GM12873 (cell line): ENCODE data around the gene STRIP1.

Source experiments
- TF ChIP-seq, protein P1 (sequence below): IDR thresholded peaks from 2 replicates; pipeline ENCODE4 v1.5.1; 2012; ENCODE audit warnings: low read depth, mild to moderate bottlenecking, moderate library complexity, low read length, control low read depth; ENCODE audit not compliant: insufficient read depth; ENCODE audit errors: missing control alignments

The STRIP1 gene

DNA sequence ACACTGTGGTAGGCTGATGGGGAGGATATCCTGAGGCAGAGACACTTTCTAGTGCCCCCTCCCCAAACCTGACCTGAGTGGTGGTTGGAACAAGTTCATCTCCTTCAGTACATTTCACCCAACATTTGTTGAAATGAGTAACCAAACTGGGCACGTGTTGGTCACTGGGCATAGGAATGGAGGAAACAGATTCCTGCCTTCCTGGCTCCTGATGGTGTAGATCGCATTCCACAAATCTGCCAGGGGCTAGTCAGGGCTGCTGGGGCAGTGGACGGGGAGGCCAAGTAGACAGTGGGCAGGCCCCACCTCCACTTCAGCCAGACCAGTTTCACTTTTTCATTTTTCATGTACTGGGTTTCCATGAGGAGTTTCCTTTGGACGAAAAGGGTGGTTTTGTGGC, 52.5 kb downstream of the STRIP1 start:
- TF ChIP-seq, protein P1, sequence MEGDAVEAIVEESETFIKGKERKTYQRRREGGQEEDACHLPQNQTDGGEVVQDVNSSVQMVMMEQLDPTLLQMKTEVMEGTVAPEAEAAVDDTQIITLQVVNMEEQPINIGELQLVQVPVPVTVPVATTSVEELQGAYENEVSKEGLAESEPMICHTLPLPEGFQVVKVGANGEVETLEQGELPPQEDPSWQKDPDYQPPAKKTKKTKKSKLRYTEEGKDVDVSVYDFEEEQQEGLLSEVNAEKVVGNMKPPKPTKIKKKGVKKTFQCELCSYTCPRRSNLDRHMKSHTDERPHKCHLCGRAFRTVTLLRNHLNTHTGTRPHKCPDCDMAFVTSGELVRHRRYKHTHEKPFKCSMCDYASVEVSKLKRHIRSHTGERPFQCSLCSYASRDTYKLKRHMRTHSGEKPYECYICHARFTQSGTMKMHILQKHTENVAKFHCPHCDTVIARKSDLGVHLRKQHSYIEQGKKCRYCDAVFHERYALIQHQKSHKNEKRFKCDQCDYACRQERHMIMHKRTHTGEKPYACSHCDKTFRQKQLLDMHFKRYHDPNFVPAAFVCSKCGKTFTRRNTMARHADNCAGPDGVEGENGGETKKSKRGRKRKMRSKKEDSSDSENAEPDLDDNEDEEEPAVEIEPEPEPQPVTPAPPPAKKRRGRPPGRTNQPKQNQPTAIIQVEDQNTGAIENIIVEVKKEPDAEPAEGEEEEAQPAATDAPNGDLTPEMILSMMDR = no peak

DNA sequence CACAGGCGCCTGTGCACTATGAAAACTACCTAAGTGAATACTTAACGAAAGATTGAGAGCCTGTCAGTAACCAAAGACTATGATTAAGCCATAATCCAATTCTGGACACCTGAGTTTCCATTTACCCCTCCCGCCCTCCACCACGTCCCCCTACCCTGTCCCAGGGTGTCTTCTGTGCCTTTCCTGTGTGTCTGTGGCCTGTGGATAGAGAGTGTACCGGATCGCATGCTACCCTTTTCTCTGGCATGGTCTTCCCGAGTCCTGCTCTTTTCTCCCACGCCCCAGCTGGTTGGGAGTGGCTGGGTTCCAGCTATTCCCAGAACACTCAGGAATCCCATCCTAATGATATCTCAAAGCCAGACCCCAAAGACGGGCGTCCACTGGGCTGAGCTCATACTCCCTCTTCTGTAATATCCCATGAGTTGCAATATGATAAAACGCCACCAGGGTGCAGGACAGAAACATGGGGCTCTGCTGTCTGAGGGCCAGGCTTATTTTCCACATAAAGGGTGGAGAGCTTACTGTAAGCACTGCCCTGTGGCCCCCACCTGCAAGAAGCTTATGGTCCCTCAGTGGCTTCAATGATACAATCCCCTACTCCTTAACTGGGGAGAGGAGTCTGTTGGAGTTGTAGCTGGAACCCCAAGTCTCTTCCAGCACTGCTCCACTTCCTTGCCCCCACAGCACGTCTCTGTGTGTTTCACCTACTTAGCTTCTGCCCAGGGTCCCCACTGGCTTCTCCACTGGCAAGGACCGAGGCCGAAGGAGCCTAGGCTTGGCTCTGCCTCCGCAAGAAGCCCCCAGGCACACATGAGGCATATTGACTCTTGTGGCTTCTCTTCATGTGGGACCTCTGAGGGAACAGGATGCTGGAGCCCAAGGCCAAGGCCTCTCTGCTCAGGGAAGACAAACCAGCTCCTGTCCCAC, 53.7 kb downstream of the STRIP1 start:
- TF ChIP-seq, protein P1 = peak; percentile 72

- TF ChIP-seq, protein P1 = no peak
Observed at GRCh38 chr1:110088739-110089316, 54.4 kb downstream of the STRIP1 start.

- TF ChIP-seq, protein P1 = no peak
Observed at GRCh38 chr1:110089561-110090275, 55.3 kb downstream of the STRIP1 start.

GRCh38 chr1:110091381-110091780, 57.0 kb downstream of the STRIP1 start:
- TF ChIP-seq, protein P1 = no peak

- TF ChIP-seq, protein P1 = no peak
Observed at GRCh38 chr1:110091791-110092190, 57.4 kb downstream of the STRIP1 start.

DNA sequence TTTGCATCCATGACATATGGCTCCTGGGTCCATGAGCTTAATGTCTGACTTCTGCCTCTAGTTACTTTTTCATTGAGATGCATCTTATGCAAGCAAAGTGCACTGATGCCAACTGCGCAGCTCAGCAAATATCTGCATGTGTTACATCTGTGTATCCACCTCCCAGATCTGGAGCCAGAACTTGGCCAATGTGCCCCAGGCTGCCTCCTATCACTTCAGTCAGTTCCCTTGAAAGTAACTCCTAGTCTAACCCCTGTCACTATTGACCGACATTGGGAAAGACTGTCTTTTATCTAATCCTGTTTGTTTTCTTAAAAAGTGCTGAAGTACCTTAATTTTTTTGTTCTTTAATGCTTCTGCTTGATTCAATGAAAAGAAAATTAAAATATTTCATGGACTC, 58.6 kb downstream of the STRIP1 start:
- TF ChIP-seq, protein P1 = no peak
